NB4 (cell line): ENCODE results near the gene IGSF9B.

ENCODE experiments used
- CTCF ChIP-seq: IDR thresholded peaks from one replicate; pipeline ENCODE4 v1.5.1; 2012; ENCODE audit warnings: low read depth, low read length
- POLR2A ChIP-seq: IDR thresholded peaks from 2 replicates; pipeline ENCODE4 v1.6.1; 2011; ENCODE audit warnings: mild to moderate bottlenecking; ENCODE audit not compliant: insufficient read length; ENCODE audit errors: extremely low read depth

GRCh38 chr11:133917921-133918607 lies 38.7 kb downstream of the IGSF9B start:
- no peak for TF ChIP-seq POLR2A
- no peak for TF ChIP-seq CTCF
